Lower leg skin (tissue), 4 donors: ENCODE data around the gene GLP2R. TPM values are rescaled to one million over a fixed set of nuclear protein-coding genes. Genes with fewer than 3 reads are reported as not detected.
"Not testable (repeated sequence)": the region's sequence is repeated elsewhere in the genome, so short reads cannot be mapped to it uniquely, and the experiment has no call there.

Experiments
- DNase-seq, 2 donors: peaks; one replicate each; pipeline ENCODE4 v3.0.0-alpha.2; 2019; ENCODE audit warnings: low spot score in 2 of 2
- H3K4me3 ChIP-seq: fragments of 200-600 bp; sonication (generic); 2 replicates; pipeline ENCODE4 v1.5.1; 2017; ENCODE audit warnings: mild to moderate bottlenecking, low read depth; ENCODE audit not compliant: poor library complexity, severe bottlenecking
- CTCF ChIP-seq, 3 donors: fragments of 450-650 bp; IDR thresholded peaks; one replicate each; pipeline ENCODE4 v1.5.1; 2016; ENCODE audit warnings: antibody characterized with exemption in 3 of 3, mild to moderate bottlenecking in 3 of 3, moderate library complexity in 2 of 3
- POLR2A ChIP-seq, 2 donors: fragments of 450-650 bp; IDR thresholded peaks; one replicate each; pipeline ENCODE4 v1.6.1; 2016 to 2017; ENCODE audit warnings: antibody characterized with exemption in 2 of 2, mild to moderate bottlenecking in 1 of 2, moderate library complexity in 1 of 2
- WGBS, 2 donors: methylation state at CpG; one replicate each; pipeline ENCODE4 v1.1.5; 2018; 5-methylcytosine and 5-hydroxymethylcytosine counted together
- intact Hi-C: fragments of 100-400 bp; cut with DNase I; formaldehyde crosslinking; loops from one replicate; pipeline ENCODE4 v1.15.0; 2023; ENCODE audit warnings: low total_unique reads
- total RNA-seq, 4 donors: library from RNA; depleted of rRNA; stranded (reverse); fragments of >200 nt; gene quantifications; one replicate each; pipeline ENCODE4 v1.1.0, GENCODE V29; 2016

GLP2R gene
- total RNA-seq, 4 donors from 2014 or later, result 1.9 TPM; not detected in 3

GRCh38 chr17:9916108-9916507, 90.4 kb downstream of the GLP2R start:
- no peak overlapping the region for H3K4me3 ChIP-seq
- intact Hi-C loops, result no loop called here
- TF ChIP-seq POLR2A (IDR thresholded peaks at IDR 0.05) (no peak), CTCF (IDR thresholded peaks at IDR 0.05) (no peak)
- DNase-seq, result no peak
- WGBS, 2 donors, result 72 to 73% methylated on average over 8 of the region's 8 CpGs

DNA sequence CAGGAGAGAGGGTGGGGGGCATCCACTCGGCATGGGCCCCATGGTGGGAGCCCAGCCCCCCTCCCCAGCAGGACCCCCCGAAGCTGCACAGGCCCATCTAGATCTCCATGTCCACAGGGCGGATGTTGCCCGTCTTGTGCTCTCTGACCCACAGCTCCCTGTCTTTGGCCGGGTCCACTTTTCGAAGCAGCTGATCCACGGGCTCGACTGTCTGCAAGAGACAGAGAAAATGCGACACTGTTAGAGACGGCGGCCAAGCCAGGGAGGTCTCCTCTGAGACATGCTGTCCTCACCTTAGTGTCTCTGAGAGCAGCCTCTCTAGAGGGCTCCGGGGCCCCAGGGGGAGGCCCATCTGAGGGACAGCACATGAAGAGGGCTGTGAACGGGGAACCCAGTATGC, 91.4 kb downstream of the GLP2R start:
- 86 to 98% methylated on average over 11 to 13 of the region's 13 CpGs for WGBS, 2 donors
- no peak overlapping the region for H3K4me3 ChIP-seq
- no peak for DNase-seq
- intact Hi-C loops, result no loop called here
- TF ChIP-seq CTCF (IDR thresholded peaks at IDR 0.05) (no peak), POLR2A (IDR thresholded peaks at IDR 0.05) (no peak)

- intact Hi-C loops, result no loop called here
Measured at GRCh38 chr17:9917801-9918200, 92.1 kb downstream of the GLP2R start.

GRCh38 chr17:9918352-9918751, 92.6 kb downstream of the GLP2R start:
- no peak for DNase-seq
- H3K4me3 ChIP-seq, result no peak overlapping the region
- intact Hi-C loops, result no loop called here
- TF ChIP-seq CTCF (IDR thresholded peaks at IDR 0.05), result no peak
- no peak for TF ChIP-seq POLR2A (IDR thresholded peaks at IDR 0.05)
- WGBS, 2 donors, result 87 to 93% methylated on average over 8 of the region's 8 CpGs

More at GRCh38 chr17:9917801-9918200, 92.1 kb downstream of the GLP2R start:
- TF ChIP-seq POLR2A (IDR thresholded peaks at IDR 0.05), result no peak
- no peak for TF ChIP-seq CTCF (IDR thresholded peaks at IDR 0.05)
- H3K4me3 ChIP-seq, result no peak overlapping the region
- no peak for DNase-seq
- 88 to 96% methylated on average over 19 of the region's 19 CpGs for whole genome bisulfite sequencing, 2 donors

DNA sequence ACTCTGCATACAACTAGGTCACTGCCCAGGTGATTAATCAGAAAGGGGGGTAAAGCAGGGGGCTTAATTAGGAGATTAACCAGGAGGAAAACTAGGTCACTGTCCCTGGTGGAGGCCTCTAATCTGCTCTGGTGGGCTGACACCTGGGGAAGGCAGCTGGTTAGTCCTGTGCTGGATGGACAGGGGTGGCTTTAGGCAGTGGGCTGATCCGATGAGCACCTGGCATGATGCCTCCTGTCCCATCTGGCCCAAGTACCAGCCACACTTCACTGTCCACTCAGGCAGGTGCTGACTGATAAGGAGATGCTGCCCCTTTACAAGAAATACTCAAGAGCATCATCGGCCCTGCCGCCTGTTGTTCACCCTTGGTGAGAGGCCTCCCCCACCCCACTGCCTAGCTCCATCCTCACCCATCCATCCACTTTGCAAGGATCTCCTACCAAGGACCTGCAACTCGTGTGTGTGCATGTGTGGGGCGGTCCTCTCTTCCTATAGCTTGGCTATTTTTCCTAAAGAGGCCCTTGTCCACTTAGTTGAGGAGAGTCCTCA, 93.2 kb downstream of the GLP2R start:
- TF ChIP-seq POLR2A (IDR thresholded peaks at IDR 0.05) (no peak), CTCF (IDR thresholded peaks at IDR 0.05) (no peak)
- no peak for DNase-seq
- WGBS, 2 donors, result 81 to 97% methylated on average over 5 of the region's 5 CpGs
- intact Hi-C loops, result no loop called here
- no peak overlapping the region for H3K4me3 ChIP-seq

DNA sequence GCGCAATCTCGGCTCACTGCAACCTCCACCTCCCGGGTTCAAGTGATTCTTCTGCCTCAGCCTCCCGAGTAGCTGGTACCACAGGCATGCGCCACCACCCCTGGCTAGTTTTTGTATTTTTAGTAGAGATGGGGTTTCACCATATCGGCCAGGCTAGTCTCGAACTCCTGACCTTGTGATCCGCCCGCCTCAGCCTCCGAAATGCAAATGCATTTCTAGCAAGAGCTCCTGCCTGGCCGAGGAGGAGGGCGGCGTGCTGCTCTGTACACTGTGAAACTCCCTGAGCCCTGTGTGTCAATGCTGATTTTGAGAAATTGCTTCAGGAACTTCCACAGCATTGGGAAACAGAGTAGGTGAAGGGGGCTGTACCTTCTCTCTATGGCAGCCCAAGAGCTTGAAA, 95.5 kb downstream of the GLP2R start:
- DNase-seq, H3K4me3 ChIP-seq, intact Hi-C loops: not testable (repeated sequence)
- 87 to 95% methylated on average over 13 of the region's 13 CpGs for WGBS, 2 donors
